HCT116 (cell line): ENCODE results near the gene CHRDL1. TPM values are rescaled to one million over a fixed set of nuclear protein-coding genes. Genes with fewer than 3 reads are reported as not detected.

Experiments used
- ATAC-seq: fragments of 200-7000 bp; cut with Tn5 transposase; 2 replicates; pipeline ENCODE4 v1.9.1; 2020; ENCODE audit warnings: mild to moderate bottlenecking, moderate library complexity
- BruUV-seq: library from RNA; stranded (reverse); fragments of 400-500 nt; replicated peaks from 2 replicates; lab custom pipeline; 2021; lab: Mats Ljungman, UMichigan
- CTCF ChIA-PET: fragments of 300-600 bp; sonication (Branson Sonifier 250); formaldehyde crosslinking; loops from one replicate; lab custom pipeline; 2021; ENCODE audit warnings: antibody characterized with exemption; lab: Charles Lee
- POLR2A ChIA-PET: fragments of 300-600, 350-600 bp; sonication (Branson Sonifier 250); formaldehyde crosslinking; loops from one replicate; lab custom pipeline; 2021; ENCODE audit warnings: antibody characterized with exemption; lab: Charles Lee
- RAD21 ChIA-PET, 2 experiments: fragments of 300-600 bp; sonication (Branson Sonifier 250); formaldehyde crosslinking; loops; one replicate each; lab custom pipeline; 2023; ENCODE audit warnings: low total read pairs in 2 of 2; ENCODE audit not compliant: uncharacterized antibody in 2 of 2, unreplicated experiment in 2 of 2, low non-redundant PET in 1 of 2; lab: Charles Lee
- DNase-seq: peaks from one replicate; pipeline ENCODE4 v3.0.0-alpha.2; 2010; ENCODE audit warnings: low read depth, low spot score
- H2AFZ ChIP-seq: fragments of 200-600 bp; shearing (Covaris generic), sonication (generic); 2 replicates; pipeline ENCODE4 v1.6.1; 2017; ENCODE audit warnings: low read depth, mixed run types, mixed read lengths, antibody characterized with exemption, low read length; ENCODE audit not compliant: poor library complexity, severe bottlenecking
- H3K27ac ChIP-seq: 2 replicates; pipeline ENCODE4 v1.5.1; 2012; ENCODE audit warnings: low read depth, low read length
- H3K27me3 ChIP-seq: fragments of 200-600 bp; sonication (generic); 2 replicates; pipeline ENCODE4 v1.6.1; 2016; ENCODE audit warnings: mixed run types, low read length, mixed read lengths; ENCODE audit not compliant: insufficient read depth
- H3K36me3 ChIP-seq, 2 experiments: fragments of 200-500 bp in 1 of 2; fragments of 200-600 bp in 1 of 2; sonication (Bioruptor generic) in 1 of 2; sonication (generic) in 1 of 2; 2 replicates each; pipeline versions ENCODE4 v1.5.1 to v1.6.1; 2014 to 2016; ENCODE audit warnings: low read length in 2 of 2, inconsistent platforms in 1 of 2, mixed read lengths in 1 of 2, mixed run types in 1 of 2; ENCODE audit not compliant: insufficient read depth in 2 of 2, control insufficient read depth in 1 of 2
- H3K4me1 ChIP-seq, 2 experiments: fragments of 200-600 bp in 1 of 2; sonication (generic) in 1 of 2; 2 replicates each; pipeline versions ENCODE4 v1.5.1 to v1.6.1; 2012 to 2017; ENCODE audit warnings: low read length in 2 of 2, inconsistent platforms in 1 of 2, mild to moderate bottlenecking in 1 of 2, mixed read lengths in 1 of 2, mixed run types in 1 of 2, moderate library complexity in 1 of 2; ENCODE audit not compliant: insufficient read depth in 2 of 2, control insufficient read depth in 1 of 2
- H3K4me2 ChIP-seq: fragments of 200-600 bp; sonication (generic); 2 replicates; pipeline ENCODE4 v1.6.1; 2017; ENCODE audit warnings: mixed run types, low read length, mixed read lengths
- H3K4me3 ChIP-seq, 2 experiments: fragments of 200-600 bp in 1 of 2; sonication (generic) in 1 of 2; replicated peaks in 1 of 2; 2 replicates each; pipeline ENCODE4 v1.5.1; 2011 to 2016; ENCODE audit warnings: low read length in 2 of 2, control low read depth in 1 of 2, low read depth in 1 of 2, mild to moderate bottlenecking in 1 of 2, mixed read lengths in 1 of 2, mixed run types in 1 of 2
- H3K79me2 ChIP-seq: fragments of 200-600 bp; sonication (generic); 2 replicates; pipeline ENCODE4 v1.6.1; 2017; ENCODE audit warnings: mild to moderate bottlenecking, mixed run types, low read length, moderate library complexity, mixed read lengths; ENCODE audit not compliant: insufficient read depth
- H3K9ac ChIP-seq: fragments of 200-600 bp; sonication (generic); 2 replicates; pipeline ENCODE4 v1.6.1; 2016; ENCODE audit warnings: low read length, mixed read lengths
- H3K9me2 ChIP-seq: fragments of 200-600 bp; sonication (generic), shearing (Covaris generic); 2 replicates; pipeline ENCODE4 v1.6.1; 2017; ENCODE audit warnings: mixed run types, mild to moderate bottlenecking, moderate library complexity; ENCODE audit not compliant: insufficient read depth
- H3K9me3 ChIP-seq, 2 experiments: fragments of 200-500 bp in 1 of 2; fragments of 200-600 bp in 1 of 2; sonication (Bioruptor generic) in 1 of 2; sonication (generic) in 1 of 2; 2 replicates each; pipeline ENCODE4 v1.6.1; 2014 to 2017; ENCODE audit warnings: low read length in 2 of 2, mixed read lengths in 2 of 2, inconsistent platforms in 1 of 2, low read depth in 1 of 2, mild to moderate bottlenecking in 1 of 2, mixed run types in 1 of 2, moderate library complexity in 1 of 2; ENCODE audit not compliant: control insufficient read depth in 1 of 2, insufficient read depth in 1 of 2
- H4K20me1 ChIP-seq: fragments of 200-600 bp; sonication (generic), shearing (Covaris generic); 2 replicates; pipeline ENCODE4 v1.6.1; 2017; ENCODE audit warnings: mixed run types, mild to moderate bottlenecking, moderate library complexity; ENCODE audit not compliant: insufficient read depth
- CTCF ChIP-seq, 3 experiments: fragments of 200-600 bp in 1 of 3; sonication (generic) in 1 of 3; IDR thresholded peaks in 2 of 3; conservative IDR thresholded peaks in 1 of 3; 2 replicates each; pipeline ENCODE4 v1.5.1; 2012 to 2017; ENCODE audit warnings: low read depth in 2 of 3, low read length in 2 of 3, antibody characterized with exemption in 1 of 3, borderline replicate concordance in 1 of 3, control low read depth in 1 of 3, mild to moderate bottlenecking in 1 of 3, mixed read lengths in 1 of 3, mixed run types in 1 of 3, moderate library complexity in 1 of 3; ENCODE audit not compliant: insufficient read depth in 1 of 3
- EGR1 ChIP-seq: IDR thresholded peaks from 2 replicates; pipeline ENCODE4 v1.6.1; 2012; ENCODE audit warnings: low read depth
- ELF1 ChIP-seq: IDR thresholded peaks from 2 replicates; pipeline ENCODE4 v1.6.1; 2012; ENCODE audit warnings: low read depth, borderline replicate concordance
- EZH2 ChIP-seq: fragments of 200-600 bp; sonication (generic); IDR thresholded peaks from 2 replicates; pipeline ENCODE4 v1.6.1; 2017; ENCODE audit warnings: antibody characterized with exemption, mixed run types
- FOSL1 ChIP-seq: IDR thresholded peaks from 2 replicates; pipeline ENCODE4 v1.6.1; 2012; ENCODE audit warnings: low read depth
- JUND ChIP-seq: IDR thresholded peaks from 2 replicates; pipeline ENCODE4 v1.6.1; 2012
- MAX ChIP-seq: IDR thresholded peaks from 2 replicates; pipeline ENCODE4 v1.6.1; 2012
- POLR2A ChIP-seq: IDR thresholded peaks from 2 replicates; pipeline ENCODE4 v1.7.0; 2011; ENCODE audit warnings: borderline replicate concordance; ENCODE audit not compliant: insufficient read depth, insufficient read length; ENCODE audit errors: extremely low read depth
- SIN3A ChIP-seq: IDR thresholded peaks from 2 replicates; pipeline ENCODE4 v1.6.1; 2012; ENCODE audit warnings: low read depth
- ZFX ChIP-seq: fragments of 450-650 bp; IDR thresholded peaks from 2 replicates; pipeline ENCODE4 v1.6.1; 2017
- ZNF274 ChIP-seq: fragments of 200-500 bp; sonication (Bioruptor generic); IDR thresholded peaks from 2 replicates; pipeline ENCODE4 v1.6.1; 2014; ENCODE audit warnings: mild to moderate bottlenecking, low read depth, low read length, inconsistent platforms
- intact Hi-C: fragments of 100-400 bp; cut with micrococcal nuclease; formaldehyde crosslinking; loops from 2 replicates; pipeline ENCODE4 v1.10.0; 2022
- total RNA-seq: library from RNA; stranded (reverse); gene quantifications from one replicate; pipeline ENCODE4 v1.2.1, GENCODE V29; 2021; ENCODE audit not compliant: unreplicated experiment

Gene CHRDL1
- total RNA-seq, 1 experiment from 2014 or later, result 0.05 TPM

- BruUV-seq, result no TSS peak
- intact Hi-C loops, result no loop called here
- Histone ChIP-seq H3K9ac (no peak overlapping the region), H3K36me3 (no peaks in the 10 kb centered on the region), H3K4me2 (no peak overlapping the region), H3K27ac (no peak overlapping the region), H3K79me2 (no peaks in the 10 kb centered on the region), H3K4me1 (no peaks in the 10 kb centered on the region), H3K9me2 (no peaks in the 10 kb centered on the region), H2AFZ (no peak overlapping the region), H3K9me3 (no peaks in the 10 kb centered on the region), H3K4me3 (no peak overlapping the region), H4K20me1 (no peaks in the 10 kb centered on the region), H3K27me3 (no peaks in the 10 kb centered on the region; the same call in 1 of the 2 replicates)
- POLR2A ChIA-PET, result no interaction called here
- TF ChIP-seq EZH2 (no peak), EGR1 (no peak), ZNF274 (no peak), ELF1 (no peak), JUND (no peak), ZFX (no peak), POLR2A (no peak), MAX (no peak), SIN3A (no peak), CTCF (IDR thresholded peaks at IDR 0.05 in 2 of 3, conservative IDR thresholded peaks at IDR 0.05 in 1 of 3; ENCODE audit: borderline replicate concordance in 1 of 3, insufficient read depth in 1 of 3, low read depth in 2 of 3, low read length in 2 of 3) (no peak), FOSL1 (no peak)
- CTCF ChIA-PET, result no interaction called here
- ATAC-seq (no peak), DNase-seq (no peak)
- RAD21 ChIA-PET, result no interaction called here
These were observed 104.2 kb downstream of the CHRDL1 start for GRCh38 chrX:110691446-110691845.
